H1 (cell line): Measurements from ENCODE around the gene IRF2BP1. TPM values are rescaled to one million over a fixed set of nuclear protein-coding genes. Genes with fewer than 3 reads are reported as not detected.

Experiments
- CTCF ChIA-PET: fragments of 300-600 bp; sonication (Branson Sonifier 250); formaldehyde crosslinking; loops from one replicate; lab custom pipeline; 2021; ENCODE audit not compliant: partially characterized antibody; lab: Charles Lee
- POLR2A ChIA-PET: fragments of 300-600 bp; sonication (Branson Sonifier 250); formaldehyde crosslinking; loops from one replicate; lab custom pipeline; 2021; ENCODE audit warnings: inconsistent platforms; ENCODE audit not compliant: partially characterized antibody; lab: Charles Lee
- DNase-seq, 2 experiments: peaks; one replicate each; pipeline versions ENCODE4 v3.0.0 to v3.0.0-alpha.2; 2010 to 2022; ENCODE audit warnings: low spot score in 2 of 2, low read depth in 1 of 2, mixed read lengths in 1 of 2
- FAIRE-seq: peaks from 2 replicates; lab custom pipeline; 2011; peaks lifted over from hg19 to GRCh38; lab: Jason Lieb, UNC
- H2AFZ ChIP-seq: 2 replicates; pipeline ENCODE4 v1.8.1; 2012; ENCODE audit warnings: low read length, inconsistent platforms
- H2AK5ac ChIP-seq: 2 replicates; pipeline ENCODE4 v1.6.1; 2013; ENCODE audit warnings: low read depth, low read length
- H2BK120ac ChIP-seq: replicated peaks from 2 replicates; pipeline ENCODE3; 2013; ENCODE audit warnings: low read depth, low read length, inconsistent platforms
- H2BK12ac ChIP-seq: 2 replicates; pipeline ENCODE4 v1.6.1; 2013; ENCODE audit warnings: low read depth, low read length
- H2BK15ac ChIP-seq: 2 replicates; pipeline ENCODE4 v1.6.1; 2013; ENCODE audit warnings: low read length
- H2BK20ac ChIP-seq: 2 replicates; pipeline ENCODE4 v1.6.1; 2013; ENCODE audit warnings: low read length
- H2BK5ac ChIP-seq: 2 replicates; pipeline ENCODE4 v1.6.1; 2013; ENCODE audit warnings: low read depth, low read length
- H3K14ac ChIP-seq: 2 replicates; pipeline ENCODE4 v1.6.1; 2013; ENCODE audit warnings: inconsistent platforms; ENCODE audit not compliant: insufficient read length
- H3K18ac ChIP-seq: 2 replicates; pipeline ENCODE4 v1.6.1; 2013; ENCODE audit warnings: low read length; ENCODE audit errors: extremely low read depth
- H3K23ac ChIP-seq: 2 replicates; pipeline ENCODE4 v1.6.1; 2013; ENCODE audit warnings: inconsistent platforms; ENCODE audit not compliant: insufficient read length
- H3K23me2 ChIP-seq: 2 replicates; pipeline ENCODE4 v1.6.1; 2013; ENCODE audit warnings: low read depth, low read length
- H3K27ac ChIP-seq: 2 replicates; pipeline ENCODE4 v1.6.1; 2011; ENCODE audit warnings: low read depth, low read length, inconsistent platforms
- H3K27me3 ChIP-seq, 4 experiments: replicated peaks in 1 of 4; 1 replicate in 1 of 4; 2 replicates in 3 of 4; pipeline versions ENCODE4 v1.6.1 to v1.8.1; 2011 to 2013; ENCODE audit warnings: low read length in 3 of 4, mild to moderate bottlenecking in 3 of 4, inconsistent platforms in 2 of 4, mixed read lengths in 2 of 4, moderate library complexity in 1 of 4; ENCODE audit not compliant: control insufficient read depth in 3 of 4, insufficient read depth in 3 of 4; ENCODE audit errors: extremely low read depth in 1 of 4
- H3K36me3 ChIP-seq, 4 experiments: 2 replicates each; pipeline versions ENCODE4 v1.6.1 to v1.8.1; 2011 to 2013; ENCODE audit warnings: mild to moderate bottlenecking in 4 of 4, low read length in 3 of 4, moderate library complexity in 2 of 4, control low read depth in 1 of 4, inconsistent platforms in 1 of 4; ENCODE audit not compliant: insufficient read depth in 4 of 4, control insufficient read depth in 2 of 4
- H3K4ac ChIP-seq: replicated peaks from 2 replicates; pipeline ENCODE3; 2013; ENCODE audit warnings: low read length, low read depth, mixed read lengths, inconsistent platforms; ENCODE audit not compliant: insufficient read length
- H3K4me1 ChIP-seq, 4 experiments: replicated peaks in 1 of 4; 1 replicate in 1 of 4; 2 replicates in 3 of 4; pipeline versions ENCODE4 v1.6.1 to v1.8.1; 2011 to 2013; ENCODE audit warnings: low read length in 3 of 4, inconsistent platforms in 2 of 4, mixed read lengths in 1 of 4; ENCODE audit not compliant: insufficient read depth in 4 of 4, control insufficient read depth in 3 of 4
- H3K4me2 ChIP-seq, 2 experiments: 2 replicates each; pipeline versions ENCODE4 v1.6.1 to v1.8.1; 2011 to 2013; ENCODE audit warnings: low read depth in 2 of 2, low read length in 2 of 2, control low read depth in 1 of 2, inconsistent platforms in 1 of 2, mild to moderate bottlenecking in 1 of 2; ENCODE audit not compliant: insufficient read depth in 1 of 2
- H3K4me3 ChIP-seq, 4 experiments: fragments of 200-600, 300-600 bp in 1 of 4; sonication (generic), shearing (Covaris generic), sonication (Bioruptor Twin) in 1 of 4; 2 replicates each; pipeline versions ENCODE4 v1.5.1 to v1.8.1; 2011 to 2016; ENCODE audit warnings: low read length in 4 of 4, low read depth in 3 of 4, control low read depth in 2 of 4, inconsistent platforms in 2 of 4, mild to moderate bottlenecking in 2 of 4, mixed read lengths in 1 of 4, moderate library complexity in 1 of 4; ENCODE audit not compliant: insufficient read depth in 2 of 4; ENCODE audit errors: extremely low read depth in 1 of 4
- H3K56ac ChIP-seq: replicated peaks from 2 replicates; pipeline ENCODE3; 2013; ENCODE audit warnings: low read depth, mild to moderate bottlenecking, mixed read lengths, low read length, inconsistent platforms; ENCODE audit not compliant: insufficient read length
- H3K79me1 ChIP-seq: 2 replicates; pipeline ENCODE4 v1.6.1; 2013; ENCODE audit warnings: low read depth, low read length, control low read depth
- H3K79me2 ChIP-seq, 2 experiments: 2 replicates each; pipeline versions ENCODE4 v1.6.1 to v1.8.1; 2012 to 2013; ENCODE audit warnings: low read length in 2 of 2, mild to moderate bottlenecking in 2 of 2, inconsistent platforms in 1 of 2; ENCODE audit not compliant: insufficient read depth in 2 of 2, control insufficient read depth in 1 of 2
- H3K9ac ChIP-seq, 4 experiments: replicated peaks in 1 of 4; 1 replicate in 1 of 4; 2 replicates in 3 of 4; pipeline versions ENCODE4 v1.6.1 to v1.8.1; 2011 to 2013; ENCODE audit warnings: low read depth in 3 of 4, low read length in 3 of 4, control low read depth in 2 of 4, mild to moderate bottlenecking in 2 of 4, moderate library complexity in 2 of 4, inconsistent platforms in 1 of 4; ENCODE audit errors: extremely low read depth in 1 of 4
- H3K9me3 ChIP-seq, 2 experiments: 2 replicates each; pipeline versions ENCODE4 v1.6.1 to v1.8.1; 2012 to 2013; ENCODE audit warnings: mild to moderate bottlenecking in 2 of 2, moderate library complexity in 2 of 2, control low read depth in 1 of 2, inconsistent platforms in 1 of 2, low read depth in 1 of 2, low read length in 1 of 2, mixed read lengths in 1 of 2; ENCODE audit not compliant: insufficient read depth in 2 of 2
- H4K20me1 ChIP-seq, 2 experiments: replicated peaks in 1 of 2; 2 replicates each; pipeline versions ENCODE3 to v1.8.1; 2011 to 2013; ENCODE audit warnings: inconsistent platforms in 2 of 2, low read length in 2 of 2, mild to moderate bottlenecking in 1 of 2; ENCODE audit not compliant: insufficient read depth in 2 of 2, control insufficient read depth in 1 of 2
- H4K5ac ChIP-seq: 2 replicates; pipeline ENCODE4 v1.6.1; 2013; ENCODE audit warnings: low read length, low read depth, mixed read lengths, inconsistent platforms; ENCODE audit not compliant: insufficient read length
- H4K8ac ChIP-seq: 2 replicates; pipeline ENCODE4 v1.8.0; 2013; ENCODE audit warnings: mild to moderate bottlenecking, moderate library complexity, low read length, inconsistent platforms; ENCODE audit not compliant: insufficient read depth; ENCODE audit errors: extremely low read depth
- H4K91ac ChIP-seq: replicated peaks from 2 replicates; pipeline ENCODE3; 2013; ENCODE audit warnings: low read length, mixed read lengths, inconsistent platforms; ENCODE audit not compliant: insufficient read length
- CBX8 ChIP-seq: fragments of 300-800, 300-1000 bp; sonication (generic); IDR thresholded peaks from 2 replicates; pipeline ENCODE4 v1.7.1; 2016; ENCODE audit warnings: low read depth, low read length, borderline replicate concordance
- CHD1 ChIP-seq: IDR thresholded peaks from 2 replicates; pipeline ENCODE4 v1.6.1; 2012; ENCODE audit warnings: low read depth, low read length, improper control_type of control experiment
- WGBS, 2 experiments: shearing (Covaris generic) in 1 of 2; methylation state at CpG; one replicate each; pipeline versions ENCODE4 v1.1.6 to v1.1.7; 2013 to 2015; ENCODE audit warnings: low lambda C conversion rate in 2 of 2, mixed read lengths in 2 of 2, inconsistent platforms in 1 of 2, low coverage in 1 of 2, missing lambda C conversion rate in 1 of 2; ENCODE audit not compliant: insufficient replicate concordance in 2 of 2, insufficient coverage in 1 of 2, insufficient read length in 1 of 2; ENCODE audit errors: extremely low coverage in 1 of 2, missing lambda C conversion rate in 1 of 2; 5-methylcytosine and 5-hydroxymethylcytosine counted together
- polyA plus RNA-seq, 7 experiments: library from polyadenylated mRNA; depleted of rRNA in 3 of 7; stranded (reverse) in 5 of 7; unstranded in 2 of 7; fragments of >200 nt in 5 of 7; fragments of 200-250 nt in 2 of 7; gene quantifications; 1 replicate in 5 of 7; 2 replicates in 1 of 7; 4 replicates in 1 of 7; pipeline versions ENCODE4 v1.2.1 to v1.2.3, GENCODE V29; 2011 to 2013; ENCODE audit warnings: missing spikeins in 2 of 7, mixed read lengths in 2 of 7
- total RNA-seq: library from RNA; stranded (reverse); fragmentation: NEBNext Ultra II Directional; extraction: Animal tissue kit (Norgen Biotek cat#: 25700); gene quantifications from 2 replicates; pipeline ENCODE4 v1.2.1, GENCODE V29; 2021

Gene IRF2BP1
- total and polyA plus RNA-seq, 2 of the 8 experiments (the other 6 are each of a cell fraction or from before 2014, with no cell fraction given): 12.1 to 24.4 TPM

DNA sequence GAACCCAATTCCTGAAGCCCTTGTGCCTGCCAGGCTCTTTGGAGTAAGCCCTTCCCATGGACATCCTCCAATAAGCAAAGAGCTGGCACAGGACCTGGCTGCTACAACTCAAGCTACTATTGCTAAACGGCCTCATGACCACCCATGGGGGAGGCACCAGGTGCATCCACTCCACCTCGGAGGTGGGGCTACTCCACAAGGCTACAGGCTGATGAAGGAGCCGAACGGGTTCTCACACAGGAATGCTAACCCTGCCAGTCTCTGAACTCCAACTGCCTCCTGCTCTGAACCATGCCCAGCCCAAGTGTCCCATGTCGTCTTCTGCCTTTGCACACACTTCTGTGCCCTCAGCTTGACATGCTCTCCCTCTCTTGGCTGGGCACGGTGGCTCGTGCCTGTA lies 33.0 kb downstream of the IRF2BP1 start:
- no peak overlapping the region for H4K91ac ChIP-seq
- no peak overlapping the region for H2BK15ac ChIP-seq
- DNase-seq (no peak), FAIRE-seq (no peak)
- H4K5ac ChIP-seq: no peak overlapping the region
- 0 out of 2 replicates have a peak, but pooled peaks cover 4% of the 10 kb centered on the region for H3K79me1 ChIP-seq
- H3K4me3 ChIP-seq: no peak overlapping the region
- no peak overlapping the region for H3K14ac ChIP-seq
- peaks cover 28 to 59% (median 45%) of the 10 kb centered on the region in 4 experiments for H3K36me3 ChIP-seq
- peaks cover 0 to 21% of the 10 kb centered on the region in 2 experiments; a peak in 2 of 4 replicates for H3K79me2 ChIP-seq
- no peak overlapping the region for H3K9ac ChIP-seq
- H3K9me3 ChIP-seq: no peaks in the 10 kb centered on the region
- H3K4me1 ChIP-seq: no peaks in the 10 kb centered on the region
- H3K27me3 ChIP-seq: no peaks in the 10 kb centered on the region; a peak in 1 of 7 replicates
- ChIA-PET CTCF (interaction anchor here (0.7 to 2.6 kb wide), 5 partner anchors 10 to 71 kb away, joined by 3 to 13 read pairs (median 3); partner anchors contain the start of genes DMPK and SYMPK), POLR2A (interaction anchor here (0.6 to 3.8 kb wide), 10 partner anchors 9 to 36 kb away, joined by 3 to 19 read pairs (median 3); partner anchors contain the start of genes FOXA3 and SYMPK)
- no peak overlapping the region for H2BK20ac ChIP-seq
- H2BK5ac ChIP-seq: no peak overlapping the region
- H2AK5ac ChIP-seq: no peak overlapping the region
- H2BK12ac ChIP-seq: no peak overlapping the region
- no peak overlapping the region for H3K56ac ChIP-seq
- H2BK120ac ChIP-seq: no peak overlapping the region
- no peak overlapping the region for H4K8ac ChIP-seq
- whole genome bisulfite sequencing, 2 experiments: 85% methylated on average over 7 of the region's 7 CpGs; no CpG with 5 or more reads in 1 of the 2 experiments
- no peak overlapping the region for H3K18ac ChIP-seq
- no peak overlapping the region for H3K4ac ChIP-seq
- H3K4me2 ChIP-seq: no peak overlapping the region
- no peak overlapping the region for H2AFZ ChIP-seq
- H3K23ac ChIP-seq: no peak overlapping the region
- H4K20me1 ChIP-seq: peaks cover 3 to 18% of the 10 kb centered on the region in 2 experiments
- H3K23me2 ChIP-seq: no peaks in the 10 kb centered on the region
- no peak overlapping the region for H3K27ac ChIP-seq
- TF ChIP-seq CBX8: no peak
- no peak for TF ChIP-seq CHD1
